ENCODE data around the gene NOP58.
"Not testable (repeated sequence)": the region's sequence is repeated elsewhere in the genome, so short reads cannot be mapped to it uniquely, and the experiment has no call there.

NOP58 gene

GRCh38 chr2:202307690-202308089 lies 42.1 kb downstream of the NOP58 start:
- DNase-seq: no peak

- no peak for DNase-seq
Observed at GRCh38 chr2:202311823-202312388, 46.3 kb downstream of the NOP58 start.

- DNase-seq: no peak
Observed at GRCh38 chr2:202314116-202314515, 48.6 kb downstream of the NOP58 start.

GRCh38 chr2:202317080-202317857 lies 51.7 kb downstream of the NOP58 start:
- DNase-seq: no peak

GRCh38 chr2:202320362-202320761 lies 54.8 kb downstream of the NOP58 start:
- not testable (repeated sequence) for DNase-seq

GRCh38 chr2:202322435-202322834 lies 56.9 kb downstream of the NOP58 start:
- DNase-seq: no peak

GRCh38 chr2:202327858-202328257 lies 62.3 kb downstream of the NOP58 start:
- DNase-seq: no peak

- no peak for DNase-seq
Observed at GRCh38 chr2:202335791-202336467, 70.4 kb downstream of the NOP58 start.

GRCh38 chr2:202337151-202337550 lies 71.6 kb downstream of the NOP58 start:
- DNase-seq: no peak

GRCh38 chr2:202337706-202338346 lies 72.3 kb downstream of the NOP58 start:
- no peak for DNase-seq

GRCh38 chr2:202339071-202339870 lies 73.7 kb downstream of the NOP58 start:
- no peak for DNase-seq

- DNase-seq: no peak
Observed at GRCh38 chr2:202344178-202344577, 78.6 kb downstream of the NOP58 start.

- no peak for DNase-seq
Observed at GRCh38 chr2:202346180-202346579, 80.6 kb downstream of the NOP58 start.
